Activated CD4-positive, CD25-positive, alpha-beta regulatory T cell treated with anti-CD3 and anti-CD28 coated beads, Interleukin-2, amount 50 U/mL, for 24 hours (primary cell): ENCODE measurements around the gene FAM156A.
"Not testable (repeated sequence)": the region's sequence is repeated elsewhere in the genome, so short reads cannot be mapped to it uniquely, and the experiment has no call there.

Experiments
- ATAC-seq, 2 donors: fragments of 150-1000 bp; cut with Tn5 transposase; one replicate each; pipeline ENCODE4 v1.10.0; 2021; ENCODE audit warnings: mild to moderate bottlenecking in 1 of 2, moderate library complexity in 1 of 2

FAM156A gene

GRCh38 chrX:52958113-52958959 is at the start of gene FAM156A:
TSS of gene FAM156A (minus strand) at chrX:52958518. CDS start at chrX:52948588, 9,930 bp downstream.
- ATAC-seq: peak; percentile 85 to 87

- no peak for ATAC-seq
These were observed 47.0 kb upstream of the FAM156A start for GRCh38 chrX:53005327-53005726.

GRCh38 chrX:53004811-53005210 is 46.5 kb upstream of the FAM156A start:
- ATAC-seq: no peak

- ATAC-seq: no peak
These were observed 45.7 kb upstream of the FAM156A start for GRCh38 chrX:53004038-53004437.

- no peak for ATAC-seq
These were observed 44.8 kb upstream of the FAM156A start for GRCh38 chrX:53003111-53003510.

GRCh38 chrX:53001958-53002357 is 43.6 kb upstream of the FAM156A start:
- no peak for ATAC-seq

- peak in 1 of 2 donors; percentile 48 for ATAC-seq
These were observed 42.3 kb upstream of the FAM156A start for GRCh38 chrX:53000447-53001135.

- ATAC-seq: no peak
These were observed 37.6 kb upstream of the FAM156A start for GRCh38 chrX:52995987-52996331.

- peak; percentile 96 to 97 for ATAC-seq
These were observed 37.0 kb upstream of the FAM156A start for GRCh38 chrX:52995135-52995986.

GRCh38 chrX:52990848-52991247 is 32.5 kb upstream of the FAM156A start:
- ATAC-seq: peak in 1 of 2 donors; percentile 9

GRCh38 chrX:52990011-52990631 is 31.8 kb upstream of the FAM156A start:
- peak; percentile 53 to 54 for ATAC-seq

GRCh38 chrX:52988985-52989917 is 30.9 kb upstream of the FAM156A start:
- ATAC-seq: peak; percentile 78 to 85

- no peak for ATAC-seq
These were observed 25.1 kb upstream of the FAM156A start for GRCh38 chrX:52983321-52984000.

GRCh38 chrX:52979993-52980392 is 21.7 kb upstream of the FAM156A start:
- no peak for ATAC-seq

GRCh38 chrX:52979568-52979967 is 21.2 kb upstream of the FAM156A start:
- ATAC-seq: no peak

- ATAC-seq: no peak
These were observed 19.6 kb upstream of the FAM156A start for GRCh38 chrX:52977953-52978352.

- ATAC-seq: not testable (repeated sequence)
These were observed 17.3 kb upstream of the FAM156A start for GRCh38 chrX:52975576-52975975.

GRCh38 chrX:52974336-52974992 is 16.1 kb upstream of the FAM156A start:
- not testable (repeated sequence) for ATAC-seq

GRCh38 chrX:52967922-52968321 is 9.6 kb upstream of the FAM156A start:
- not testable (repeated sequence) for ATAC-seq
